HS-27A (cell line): ENCODE data around the gene PSTPIP2.
"Not testable (repeated sequence)": the region's sequence is repeated elsewhere in the genome, so short reads cannot be mapped to it uniquely, and the experiment has no call there.

Source experiments
- DNase-seq: peaks from one replicate; pipeline ENCODE4 v3.0.0-alpha.2; 2012; ENCODE audit warnings: low read depth, missing footprints

The PSTPIP2 gene

DNA sequence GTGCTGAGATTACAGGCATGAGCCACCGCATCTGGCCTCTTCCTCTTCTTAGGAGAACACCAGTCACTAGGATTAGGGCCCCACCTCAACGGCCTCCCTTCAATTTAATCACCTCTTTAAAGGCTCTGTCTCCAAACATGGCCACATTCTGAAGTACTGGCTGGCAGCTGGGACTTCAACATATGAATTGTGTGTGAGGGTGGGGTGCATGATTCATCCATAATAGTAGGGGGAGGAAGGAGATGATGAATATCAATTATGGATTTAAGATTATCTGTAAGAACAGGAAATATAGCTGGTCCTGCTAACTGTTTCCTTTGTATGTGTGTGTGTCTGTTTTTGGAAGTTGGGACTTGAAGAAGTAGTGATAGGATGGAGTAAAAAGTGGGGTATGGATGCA is 90.2 kb downstream of the PSTPIP2 start:
- no peak for DNase-seq

DNA sequence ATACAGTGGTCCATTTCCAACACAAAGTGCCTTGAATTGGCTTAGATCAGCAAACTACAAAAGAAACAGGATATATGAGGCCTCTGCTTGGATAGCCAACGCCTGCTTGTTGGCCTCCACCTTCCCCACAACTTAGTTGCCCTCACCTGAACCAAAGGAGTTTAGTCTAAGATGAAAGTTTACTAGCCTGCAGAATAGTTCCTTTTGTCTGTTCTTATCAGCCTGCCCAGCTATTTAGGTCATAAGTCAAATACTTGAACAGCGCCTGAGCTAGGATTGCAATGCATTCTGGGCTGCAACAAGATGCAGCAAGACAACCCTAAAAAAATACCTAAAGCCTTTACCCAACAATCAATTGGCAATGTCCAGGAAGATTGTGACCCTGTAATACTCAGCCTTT is 91.8 kb downstream of the PSTPIP2 start:
- no peak for DNase-seq

DNA sequence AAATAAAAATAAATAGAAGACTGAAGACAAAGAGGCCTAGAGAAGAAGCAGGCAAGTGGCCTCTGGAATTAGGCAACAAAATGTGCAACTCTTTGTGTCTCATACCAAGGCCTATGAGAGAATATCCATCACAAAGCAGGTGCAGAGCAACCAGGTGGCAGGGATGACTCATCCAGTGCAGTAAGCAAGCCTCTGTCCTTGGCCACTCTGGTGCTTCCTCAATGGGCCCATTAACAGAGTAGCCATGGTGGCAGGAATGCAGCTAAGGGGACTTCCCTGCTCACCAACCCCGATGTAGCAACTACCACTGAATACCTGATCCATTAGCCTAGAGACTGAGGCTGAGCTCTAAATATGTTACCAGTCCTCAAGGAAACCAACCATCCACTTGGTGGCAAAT is 94.0 kb downstream of the PSTPIP2 start:
- no peak for DNase-seq

DNA sequence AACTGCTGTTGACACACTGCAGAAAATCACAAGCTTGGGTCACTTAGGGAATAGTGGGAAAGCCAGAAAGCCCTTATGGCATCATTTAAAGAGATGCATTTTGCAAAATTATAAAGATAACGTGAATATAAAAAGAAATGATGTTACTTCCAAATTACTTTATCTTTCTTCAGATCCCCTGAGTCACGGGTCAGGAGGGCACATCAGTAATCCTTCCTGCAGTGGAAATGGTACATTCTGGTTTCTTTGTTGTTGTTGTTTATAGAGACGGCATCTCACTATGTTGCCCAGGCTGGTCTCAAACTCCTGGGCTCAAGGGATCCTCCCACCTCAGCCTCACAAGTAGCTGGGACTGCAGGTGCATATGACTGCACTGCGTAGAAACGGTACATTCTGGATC is 95.1 kb downstream of the PSTPIP2 start:
- DNase-seq, result no peak

DNA sequence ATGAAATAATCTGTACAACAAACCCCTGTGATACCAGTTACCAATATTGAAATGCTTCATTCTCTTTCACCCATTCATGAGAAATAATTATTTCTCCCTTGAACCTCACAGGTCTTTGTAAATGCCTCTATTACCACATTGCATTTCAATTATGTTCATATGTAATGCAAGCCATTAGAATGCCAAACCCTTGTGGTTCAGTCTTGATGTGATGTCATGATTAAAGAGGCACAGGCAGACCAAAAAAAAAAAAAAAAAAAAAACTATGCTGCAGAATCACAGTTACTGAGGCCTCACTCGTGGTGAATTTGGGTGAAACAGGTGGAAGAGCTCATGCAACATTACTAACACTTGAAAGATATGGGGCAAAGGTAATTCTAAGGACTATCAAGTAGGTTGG is 95.5 kb downstream of the PSTPIP2 start:
- no peak for DNase-seq

DNA sequence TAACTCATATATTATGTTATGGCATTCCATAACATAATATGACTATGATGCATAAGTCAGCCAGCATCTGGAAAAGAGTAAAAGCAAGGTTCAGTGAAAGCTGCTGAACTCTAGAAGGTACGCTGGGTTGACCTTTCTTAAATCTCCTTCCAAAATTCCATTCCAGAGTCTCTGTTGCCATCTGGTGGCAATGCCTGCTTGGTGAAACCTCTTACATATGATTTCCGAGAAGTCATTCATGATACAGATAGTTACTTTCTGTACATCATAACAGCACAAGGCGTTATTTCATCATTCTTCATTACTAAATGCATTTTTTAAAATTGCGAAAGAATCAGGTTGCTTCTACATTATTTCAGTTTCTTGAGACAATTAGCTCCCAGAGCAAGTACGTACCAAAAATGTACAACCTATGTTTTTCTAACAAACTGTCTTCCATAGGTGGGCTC is 97.9 kb downstream of the PSTPIP2 start:
- DNase-seq, result no peak

DNA sequence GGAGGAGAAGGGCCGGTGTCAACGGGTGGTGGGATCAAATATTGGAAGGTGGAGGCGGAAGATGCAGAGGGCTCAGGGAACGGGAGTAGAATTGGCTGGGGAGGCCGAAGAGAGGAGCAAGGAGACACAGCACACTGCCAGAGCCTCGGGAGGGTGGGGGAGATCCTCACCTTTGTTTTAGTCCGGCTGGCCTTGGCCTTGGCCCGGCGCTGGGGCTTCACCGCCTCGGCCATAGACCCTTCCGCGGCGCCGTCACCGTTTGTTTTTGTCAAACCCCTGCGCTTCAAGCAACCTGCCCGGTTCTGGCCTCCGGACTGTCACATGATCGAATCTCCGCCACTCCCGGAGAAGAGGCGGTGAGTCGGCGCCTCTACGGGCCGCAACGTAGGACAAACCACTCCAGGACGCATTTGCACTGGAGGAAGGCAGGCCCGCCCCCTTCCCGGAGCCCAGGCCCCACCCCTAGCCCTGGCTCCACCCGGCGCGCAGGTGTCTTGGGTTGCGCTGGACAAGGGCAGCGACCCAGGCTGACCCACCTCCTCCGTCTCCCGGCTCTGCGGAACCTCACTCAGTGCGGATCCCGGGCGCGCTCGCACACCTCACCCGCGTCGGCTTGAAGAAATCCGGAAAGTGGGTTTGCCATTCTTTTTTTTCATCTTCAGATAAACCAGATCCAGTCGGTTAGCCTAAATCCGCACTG is 104.9 kb downstream of the PSTPIP2 start, which contains the start of gene EPG5:
Gene EPG5 (minus strand): TSS at position 323 of the 700 bp plus-strand sequence. CDS start 90 bp downstream, at position 233.
- peak; percentile 71 for DNase-seq

DNA sequence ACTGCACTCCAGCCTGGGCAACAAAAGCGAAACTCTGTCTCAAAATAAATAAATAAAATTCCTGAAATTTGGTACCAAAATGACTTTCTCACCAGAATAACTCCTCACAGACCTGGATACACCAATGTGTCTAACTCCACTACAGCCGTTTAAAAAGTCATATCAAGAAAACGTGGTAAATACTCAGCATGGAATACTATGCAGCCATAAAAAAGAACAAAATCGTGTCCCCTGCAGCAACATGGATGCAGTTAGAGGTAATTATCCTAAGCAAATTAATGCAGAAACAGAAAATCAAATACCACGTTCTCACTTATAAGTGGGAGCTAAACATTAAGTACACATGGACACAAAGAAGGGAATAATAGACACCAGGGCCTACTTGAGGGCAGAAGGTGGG is 107.1 kb downstream of the PSTPIP2 start:
- DNase-seq, result not testable (repeated sequence)

DNA sequence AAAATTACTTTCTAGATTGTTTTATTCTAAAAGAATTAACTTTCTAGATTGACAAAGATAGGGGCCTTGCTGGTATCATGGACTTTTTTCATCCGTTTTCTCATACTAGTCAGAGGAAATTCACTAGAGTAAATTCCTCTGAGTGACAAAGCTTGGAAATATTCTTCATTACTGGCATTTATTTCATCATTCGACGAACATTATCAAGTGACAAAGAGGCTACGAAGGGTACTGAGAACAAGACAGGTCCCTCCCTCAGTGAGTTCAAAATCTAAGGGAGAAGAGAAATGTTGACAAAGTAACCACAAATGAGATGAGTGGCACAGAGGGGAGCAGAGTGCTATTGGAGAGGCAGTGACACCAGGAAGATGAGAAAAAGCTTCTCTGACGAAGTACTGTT is 109.2 kb downstream of the PSTPIP2 start:
- peak; percentile 84 for DNase-seq

DNA sequence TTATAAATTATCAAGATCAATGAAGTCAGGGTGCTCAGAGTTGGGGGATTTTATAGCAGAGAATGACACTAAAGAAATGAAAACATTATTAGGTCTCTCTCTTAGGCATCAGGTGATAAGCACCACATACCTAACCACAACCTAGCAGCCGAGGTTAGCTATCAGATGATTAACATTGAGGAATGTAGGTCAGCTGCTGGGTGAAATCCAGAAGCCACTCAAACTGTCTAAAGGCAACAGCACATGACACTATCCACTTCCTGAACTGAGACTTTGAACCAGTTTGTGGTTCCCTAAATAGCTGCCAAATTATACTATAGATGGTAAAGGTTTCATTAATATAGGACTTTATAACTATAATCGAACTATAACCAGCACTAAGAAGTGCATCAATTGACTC is 109.6 kb downstream of the PSTPIP2 start:
- peak; percentile 83 for DNase-seq

DNA sequence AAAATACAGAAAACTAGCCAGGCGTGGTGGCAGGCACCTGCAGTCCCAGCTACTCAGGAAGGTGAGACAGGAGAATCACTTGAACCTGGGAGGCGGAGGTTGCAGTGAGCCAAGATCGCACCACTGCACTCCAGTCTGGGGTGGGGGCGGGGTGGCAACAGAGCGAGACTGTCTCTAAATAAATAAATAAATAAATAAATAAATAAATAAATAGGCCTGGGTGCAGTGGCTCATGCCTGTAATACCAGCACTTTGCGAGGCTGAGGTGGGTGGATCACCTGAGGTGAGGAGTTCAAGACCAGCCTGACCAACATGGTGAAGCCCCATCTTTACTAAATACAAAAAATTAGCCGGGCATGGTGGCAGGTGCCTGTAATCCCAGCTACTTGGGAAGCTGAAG is 112.6 kb downstream of the PSTPIP2 start:
- DNase-seq, result not testable (repeated sequence)

DNA sequence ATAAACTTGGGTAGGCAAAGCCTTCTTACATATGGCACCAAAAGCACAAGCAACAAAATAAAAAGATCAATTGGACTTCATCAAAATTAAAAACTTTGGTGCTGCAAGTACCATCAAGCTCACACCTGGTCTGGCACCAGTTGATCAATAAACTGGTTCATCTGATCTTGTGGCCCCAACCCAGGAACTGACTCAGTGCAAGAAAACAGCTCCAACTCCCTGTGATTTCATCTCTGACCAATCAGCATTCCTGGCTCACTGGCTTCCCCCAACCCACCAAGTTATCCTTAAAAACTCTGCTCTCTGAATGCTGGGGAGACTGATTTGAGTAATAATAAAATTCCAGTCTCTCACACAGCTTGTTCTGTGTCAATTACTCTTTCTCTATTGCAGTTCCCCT is 113.3 kb downstream of the PSTPIP2 start:
- no peak for DNase-seq

DNA sequence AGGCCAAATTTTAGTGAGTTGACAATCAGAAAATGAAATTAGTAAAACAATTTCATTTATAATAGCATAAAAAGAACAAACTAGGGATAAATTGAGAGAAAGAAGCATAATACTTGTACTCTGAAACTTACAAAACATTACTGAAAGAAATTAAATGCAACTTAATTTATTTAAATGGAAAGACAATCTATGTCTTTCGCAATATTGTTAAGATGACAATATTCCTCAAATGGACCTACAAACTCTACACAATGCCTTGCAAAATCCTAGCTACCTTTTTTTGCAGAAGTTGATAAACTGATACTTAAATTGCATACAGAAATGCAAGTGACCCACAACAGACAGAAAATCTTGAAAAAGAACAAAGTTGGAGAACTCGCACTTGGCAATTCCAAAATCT is 114.0 kb downstream of the PSTPIP2 start:
- DNase-seq, result no peak

DNA sequence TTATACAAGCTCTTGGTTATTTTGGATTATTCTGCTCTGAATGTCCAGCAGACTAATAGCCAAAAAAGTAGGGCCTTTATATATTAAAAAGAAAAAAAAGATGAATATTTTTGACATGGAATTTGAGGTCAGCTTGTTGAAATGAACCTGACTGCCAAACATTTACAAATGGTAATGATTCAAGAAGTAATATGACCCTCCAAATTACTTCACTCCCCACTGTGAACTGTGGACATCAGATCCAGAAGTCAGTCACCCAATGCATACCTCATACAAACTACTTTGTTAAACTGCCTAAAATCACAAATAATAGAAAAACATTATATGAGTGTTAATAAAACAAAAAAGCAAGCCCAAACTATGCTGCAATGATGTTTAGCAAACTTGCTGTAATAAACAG is 115.0 kb downstream of the PSTPIP2 start:
- no peak for DNase-seq

DNA sequence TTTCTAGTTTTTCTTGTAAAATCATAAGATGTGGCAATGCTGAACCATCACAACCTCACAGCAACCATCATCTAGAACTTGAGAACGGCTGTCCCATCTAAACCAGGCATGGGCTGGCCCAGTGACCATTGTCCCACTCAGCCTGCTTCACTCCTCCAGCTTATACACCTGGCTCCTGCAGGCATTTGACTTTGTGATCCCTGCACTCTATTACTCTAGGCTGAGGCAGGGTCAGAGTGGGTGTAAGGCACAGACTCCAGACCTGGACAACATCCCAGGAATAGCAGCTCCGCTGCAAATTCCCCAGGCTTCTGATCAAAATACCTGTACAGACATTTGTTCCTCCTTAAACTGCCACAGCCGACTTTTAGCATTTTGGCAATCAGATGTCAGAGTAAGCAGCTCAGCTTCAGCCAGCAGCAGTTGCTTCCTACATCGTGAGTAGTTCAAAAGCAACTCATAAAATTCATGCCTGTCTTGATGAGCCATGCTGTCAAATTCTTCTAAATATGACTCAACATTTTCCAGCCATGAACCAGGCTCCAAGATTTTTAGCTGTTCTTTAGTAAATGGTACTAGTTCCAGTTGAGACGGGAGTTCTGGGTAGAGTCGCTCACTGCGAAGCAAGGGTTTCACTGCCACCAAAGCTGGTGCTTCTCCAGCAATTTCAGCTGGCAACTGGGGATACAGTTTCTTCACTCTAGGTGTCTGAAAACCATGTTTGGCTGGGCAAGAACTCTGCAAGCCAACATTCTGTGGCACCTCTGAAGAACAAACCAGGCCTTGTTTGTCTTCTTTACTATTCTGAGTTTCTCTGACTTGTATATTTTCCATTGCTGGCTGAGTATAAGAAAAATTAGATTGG is 117.8 kb downstream of the PSTPIP2 start:
- peak; percentile 88 for DNase-seq

DNA sequence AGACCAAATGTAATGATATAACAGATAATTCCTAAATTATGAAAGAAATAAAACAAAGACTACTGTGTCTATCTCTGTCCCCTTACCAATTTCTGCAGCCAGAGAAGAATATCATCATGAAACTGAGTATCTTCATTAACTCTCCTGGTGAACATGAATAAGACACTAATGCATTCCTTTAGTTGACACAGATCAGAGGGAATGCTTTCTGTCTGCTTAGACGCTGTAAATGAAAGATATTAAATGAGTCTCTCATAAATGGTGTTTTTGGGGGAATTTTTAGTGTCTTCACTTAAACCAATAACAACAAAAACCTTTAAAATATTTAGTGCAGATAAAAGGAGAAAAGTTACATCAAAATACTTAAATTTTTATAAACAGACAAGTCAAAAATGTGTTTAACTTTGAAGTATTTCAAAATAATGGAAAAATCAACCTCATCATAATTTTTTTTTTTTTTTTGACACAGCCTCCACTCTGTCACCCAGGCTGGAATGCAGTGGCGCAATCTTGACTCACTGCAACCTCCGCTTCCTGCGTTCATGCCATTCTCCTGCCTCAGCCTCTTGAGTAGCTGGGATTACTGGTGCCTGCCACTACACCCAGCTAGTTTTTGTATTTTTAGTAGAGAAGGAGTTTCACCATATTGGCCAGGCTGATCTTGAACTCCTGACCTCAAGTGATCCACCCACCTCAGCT is 120.9 kb downstream of the PSTPIP2 start:
- DNase-seq, result no peak

DNA sequence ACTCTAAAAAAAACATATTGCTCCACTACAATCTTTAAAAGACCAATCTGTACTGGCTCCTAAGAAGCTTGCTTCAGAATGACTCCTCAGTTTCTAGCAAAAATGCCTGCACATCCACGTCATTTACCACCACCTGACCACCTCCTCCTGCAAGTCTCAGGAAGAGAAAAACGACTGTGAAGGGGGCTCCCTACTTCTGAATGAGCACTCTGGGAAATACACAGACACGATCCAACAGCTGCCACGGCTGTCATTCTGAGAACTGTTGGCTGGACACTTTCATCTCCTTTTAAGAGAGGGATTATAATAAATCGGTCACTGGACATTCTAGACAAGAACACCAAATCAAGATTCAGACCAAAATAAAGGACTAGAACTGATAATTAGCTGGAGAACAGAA is 126.4 kb downstream of the PSTPIP2 start:
- no peak for DNase-seq

DNA sequence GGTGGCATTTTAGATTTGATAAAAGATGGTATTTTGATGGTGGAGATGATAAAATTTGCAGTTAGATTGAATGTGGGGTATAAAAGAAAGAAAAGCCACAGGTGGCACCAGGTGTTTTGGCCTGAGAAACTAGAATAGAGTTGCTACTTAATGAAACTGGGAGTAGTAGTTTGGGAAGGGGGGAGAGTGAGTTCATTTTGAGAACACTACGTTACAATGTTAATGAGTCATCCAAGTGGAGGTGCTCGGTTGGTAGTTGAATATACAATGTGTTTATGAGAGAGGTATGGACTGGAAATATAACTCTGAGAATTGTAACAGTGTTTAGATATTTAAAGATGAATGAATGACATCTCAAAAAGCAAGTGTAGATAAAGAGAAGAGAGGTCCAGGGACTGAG is 131.3 kb downstream of the PSTPIP2 start:
- no peak for DNase-seq

DNA sequence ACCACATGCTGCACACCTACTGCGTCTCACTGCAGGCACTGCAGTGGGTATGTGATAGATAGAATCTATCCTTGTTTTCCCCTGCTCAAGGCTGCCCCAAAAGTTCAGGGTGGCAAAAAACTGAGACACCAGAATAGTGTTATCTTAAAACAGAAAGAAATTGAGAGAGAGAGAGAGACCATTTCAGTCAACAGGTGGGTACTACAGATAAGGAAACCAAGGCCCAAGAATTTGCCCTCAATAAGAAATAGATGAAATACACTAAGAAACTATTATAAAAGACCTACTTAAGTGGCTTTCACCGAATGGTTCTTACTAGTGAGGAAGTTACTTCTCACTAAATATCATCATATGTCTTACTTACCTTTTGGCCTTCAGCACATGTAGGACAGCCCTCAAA is 132.8 kb downstream of the PSTPIP2 start:
- no peak for DNase-seq

DNA sequence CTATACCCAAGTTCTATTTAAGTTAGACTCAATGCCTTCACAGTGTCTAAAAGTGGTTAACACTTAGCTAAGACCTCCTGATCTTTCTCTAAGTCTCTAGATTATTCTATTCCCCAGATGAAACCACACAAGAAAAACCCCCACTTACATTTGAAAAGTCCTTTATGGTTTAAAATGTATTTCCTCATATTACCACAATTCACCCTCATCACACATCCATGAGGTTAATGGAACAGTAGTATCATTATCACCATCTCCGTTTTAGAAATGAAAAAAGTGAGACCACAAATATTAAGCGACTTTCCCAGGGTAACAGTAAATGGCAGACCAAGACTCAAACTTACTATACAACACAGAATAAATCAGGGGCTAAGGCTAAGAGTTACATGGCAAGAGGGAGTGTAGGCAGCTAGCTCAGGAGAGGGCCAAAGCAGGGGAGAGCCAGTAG is 133.5 kb downstream of the PSTPIP2 start:
- DNase-seq, result no peak

DNA sequence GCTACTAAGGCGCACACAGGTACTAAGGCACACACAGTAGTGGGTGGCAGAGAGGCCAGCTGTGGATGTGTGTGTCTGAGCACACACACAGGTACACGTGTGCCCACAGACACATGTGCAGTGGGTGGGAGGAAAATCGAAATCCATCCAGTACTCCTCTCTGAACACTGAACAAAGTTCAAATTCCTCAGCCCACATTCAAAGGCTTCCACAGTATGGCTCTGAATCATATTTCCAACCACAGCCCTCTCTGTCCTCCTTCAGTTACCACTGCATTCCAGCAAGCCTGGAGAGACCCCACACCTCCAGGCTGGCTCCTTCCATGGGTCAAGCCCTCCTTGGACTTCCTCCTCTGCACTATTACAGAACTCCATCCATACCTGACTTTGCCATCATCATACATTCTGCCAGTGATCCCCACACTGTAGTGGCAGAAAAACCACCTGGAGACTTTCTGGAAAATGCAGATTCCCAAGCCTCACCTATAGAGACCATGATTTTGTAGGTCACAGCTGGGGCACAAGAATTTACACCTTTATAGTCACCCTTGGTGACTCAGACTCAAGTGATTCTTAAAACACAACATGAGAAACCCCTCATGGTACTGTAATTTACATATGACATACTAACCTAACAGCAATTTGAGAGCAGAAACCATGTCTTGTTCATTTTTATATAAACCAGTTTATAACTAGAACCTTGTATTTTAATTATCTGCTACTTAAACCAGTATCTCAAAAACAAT is 136.3 kb downstream of the PSTPIP2 start:
- DNase-seq, result no peak
